GM19023 (cell line): ENCODE results near the gene CEACAM21.
"Not testable (repeated sequence)": the region's sequence is repeated elsewhere in the genome, so short reads cannot be mapped to it uniquely, and the experiment has no call there.

Experiments used
- ATAC-seq: cut with Tn5 transposase; IDR thresholded peaks from one replicate; pipeline ENCODE4 v1.9.1; 2021; ENCODE audit warnings: mild to moderate bottlenecking, moderate library complexity; ENCODE audit not compliant: unreplicated experiment

Gene CEACAM21

DNA sequence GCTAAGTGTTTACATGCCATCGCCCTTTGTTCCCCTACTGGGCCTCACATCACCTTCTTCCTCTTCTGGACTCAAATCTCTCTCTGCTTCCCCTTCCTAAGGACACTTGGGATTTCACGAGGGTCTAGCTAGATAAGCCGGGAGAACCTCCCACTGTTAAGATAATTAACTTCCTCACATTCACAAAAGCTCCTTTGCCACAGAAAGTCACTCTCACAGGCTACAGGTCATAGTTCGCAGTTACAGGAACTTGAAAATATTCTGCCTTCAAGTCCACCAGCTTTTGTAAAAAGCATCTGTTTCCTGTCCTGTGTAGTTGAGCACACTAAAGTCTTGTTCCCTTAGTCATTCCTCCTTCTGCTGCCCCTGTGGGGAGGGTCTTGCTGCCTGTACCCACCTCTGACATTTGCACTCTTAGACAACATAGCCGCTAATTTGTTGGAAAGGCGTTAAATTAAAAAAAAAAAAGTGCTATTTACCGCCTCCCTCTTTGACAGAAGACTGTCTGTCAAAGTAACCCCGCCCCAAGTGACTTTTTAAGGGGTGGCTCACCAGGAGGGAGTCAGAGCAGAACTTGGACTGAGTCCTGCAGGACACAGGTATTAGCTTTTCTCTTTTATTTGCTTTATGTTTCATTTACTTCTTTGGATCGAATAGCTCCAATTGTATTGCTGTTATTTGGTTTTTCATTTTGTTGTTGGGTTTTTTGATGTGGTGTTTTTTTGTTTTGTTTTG is 26.8 kb upstream of the CEACAM21 start:
- no peak for ATAC-seq

DNA sequence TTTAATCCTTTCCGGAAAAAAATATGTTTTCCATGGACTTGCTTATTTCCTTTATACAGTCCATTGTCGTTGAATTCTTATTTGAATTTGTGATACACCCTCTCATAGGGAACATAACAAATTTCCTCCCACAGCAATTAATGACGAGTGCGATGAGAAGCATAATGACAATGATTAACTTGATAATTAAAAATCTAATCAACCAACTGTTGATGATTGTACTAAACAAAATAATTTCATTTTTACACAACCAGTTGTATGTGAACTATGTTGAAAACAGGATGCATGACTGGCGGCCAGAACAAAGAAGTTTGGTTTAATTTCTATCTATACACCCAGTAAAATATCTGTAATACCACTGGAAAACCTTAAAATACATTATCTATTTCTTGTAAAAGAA is 26.1 kb upstream of the CEACAM21 start:
- ATAC-seq, result no peak

GRCh38 chr19:41551212-41551610 is 24.8 kb upstream of the CEACAM21 start:
- ATAC-seq, result no peak

GRCh38 chr19:41551711-41552110 is 24.3 kb upstream of the CEACAM21 start:
- ATAC-seq, result no peak

DNA sequence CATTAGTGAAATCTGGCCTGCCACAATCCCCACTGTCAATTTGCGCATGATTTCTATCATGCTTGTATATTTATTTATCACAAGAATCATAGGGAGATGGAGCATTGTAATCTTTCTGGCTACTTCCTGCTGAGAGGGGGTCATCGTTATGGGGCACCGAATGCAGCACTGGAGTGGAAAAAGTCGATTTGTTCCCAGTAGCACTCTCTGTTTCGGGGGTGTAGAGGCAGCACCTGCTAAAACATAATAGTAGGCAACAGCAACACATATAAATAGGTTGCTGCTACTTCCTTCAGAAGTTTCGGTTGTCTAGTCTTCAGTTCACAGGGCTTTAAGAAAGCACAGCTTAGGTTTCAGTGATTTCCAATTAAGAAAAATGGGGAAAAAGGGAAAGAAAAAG is 23.4 kb upstream of the CEACAM21 start:
- ATAC-seq, result no peak

DNA sequence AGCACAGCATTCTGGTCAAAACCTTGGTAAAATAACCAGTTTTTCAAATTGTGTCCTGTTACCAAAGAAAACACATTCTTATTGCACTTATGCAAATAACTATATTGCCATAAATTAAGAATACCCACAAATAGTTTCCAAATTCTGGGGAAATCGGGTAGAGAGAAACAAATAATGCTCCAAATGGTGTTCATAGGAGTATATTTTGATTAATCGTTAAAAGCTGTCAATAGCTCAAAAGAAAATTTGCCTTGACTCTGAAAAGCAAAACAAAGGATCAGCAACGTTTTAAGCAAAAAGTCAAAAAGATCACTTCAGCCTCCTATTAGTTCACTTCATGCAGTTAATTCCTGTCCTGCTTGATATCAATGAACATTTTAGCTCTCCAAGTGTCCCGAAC is 22.2 kb upstream of the CEACAM21 start:
- no peak for ATAC-seq

- no peak for ATAC-seq
Measured at GRCh38 chr19:41554907-41555306, 21.1 kb upstream of the CEACAM21 start.

DNA sequence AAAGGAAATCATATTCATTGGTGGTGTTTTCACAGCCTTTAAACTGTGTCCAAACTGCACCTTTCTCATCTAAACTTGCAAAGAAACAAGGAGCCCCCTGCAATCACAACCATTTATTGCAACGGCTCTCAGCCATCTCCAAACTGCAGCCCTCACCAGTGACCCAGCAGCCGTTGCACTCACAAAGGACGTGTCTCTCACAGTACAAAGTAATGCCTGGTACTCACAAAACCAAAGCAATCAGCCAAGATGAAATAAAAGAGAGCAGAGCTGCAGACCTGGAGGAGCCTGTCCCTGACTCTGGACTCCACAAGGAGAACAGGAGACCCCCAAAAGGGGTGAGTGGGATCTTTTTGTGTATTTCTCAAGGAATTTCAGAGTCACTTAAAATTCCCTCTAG is 20.2 kb upstream of the CEACAM21 start:
- ATAC-seq, result no peak

- ATAC-seq, result no peak
Measured at GRCh38 chr19:41563854-41564514, 12.0 kb upstream of the CEACAM21 start.

DNA sequence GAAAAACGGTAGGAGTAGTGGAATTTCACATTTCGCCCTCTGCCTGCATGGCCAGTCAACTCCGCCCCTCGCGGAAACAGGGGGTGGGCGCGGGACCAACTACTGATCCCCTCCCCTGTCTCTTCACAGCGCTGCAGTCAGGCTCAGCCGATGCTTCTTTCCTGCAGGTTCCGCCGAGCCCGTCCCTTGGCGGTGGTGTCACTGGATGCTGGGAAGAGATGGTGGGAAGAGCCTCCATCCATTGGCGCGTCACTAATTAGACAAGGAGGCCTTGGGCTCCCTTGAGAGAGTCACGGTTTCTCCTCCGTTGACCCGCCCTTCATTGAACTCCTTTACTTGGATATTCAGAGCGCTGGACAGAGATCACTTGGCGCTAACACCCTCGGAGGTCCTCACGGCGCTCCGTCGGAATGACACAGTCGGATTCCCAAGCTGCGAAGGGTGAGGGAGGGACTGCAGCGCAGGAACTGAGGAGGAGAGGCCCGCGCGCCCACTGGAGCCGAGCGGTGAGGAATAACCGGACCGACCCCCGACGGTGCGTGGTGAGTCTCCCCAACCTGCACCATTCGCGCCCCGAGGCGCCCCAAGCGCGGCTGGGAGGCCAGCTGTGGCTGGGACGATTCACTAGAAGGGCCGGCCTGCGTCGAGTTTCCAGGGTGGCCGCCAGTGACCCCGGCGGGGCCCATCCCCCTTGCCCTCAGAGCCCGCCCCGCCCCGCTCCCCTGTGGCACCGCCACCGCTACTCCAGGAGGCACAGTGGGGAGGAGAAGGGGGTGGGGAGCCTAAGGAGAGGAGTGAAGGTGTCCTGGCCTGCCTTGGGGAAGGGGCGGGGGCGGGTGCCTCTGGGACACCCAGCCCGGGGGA is 11.2 kb upstream of the CEACAM21 start:
- no peak for ATAC-seq

- no peak for ATAC-seq
Measured at GRCh38 chr19:41565379-41565720, 10.6 kb upstream of the CEACAM21 start.

GRCh38 chr19:41566001-41566400 is 10.0 kb upstream of the CEACAM21 start:
- no peak for ATAC-seq

DNA sequence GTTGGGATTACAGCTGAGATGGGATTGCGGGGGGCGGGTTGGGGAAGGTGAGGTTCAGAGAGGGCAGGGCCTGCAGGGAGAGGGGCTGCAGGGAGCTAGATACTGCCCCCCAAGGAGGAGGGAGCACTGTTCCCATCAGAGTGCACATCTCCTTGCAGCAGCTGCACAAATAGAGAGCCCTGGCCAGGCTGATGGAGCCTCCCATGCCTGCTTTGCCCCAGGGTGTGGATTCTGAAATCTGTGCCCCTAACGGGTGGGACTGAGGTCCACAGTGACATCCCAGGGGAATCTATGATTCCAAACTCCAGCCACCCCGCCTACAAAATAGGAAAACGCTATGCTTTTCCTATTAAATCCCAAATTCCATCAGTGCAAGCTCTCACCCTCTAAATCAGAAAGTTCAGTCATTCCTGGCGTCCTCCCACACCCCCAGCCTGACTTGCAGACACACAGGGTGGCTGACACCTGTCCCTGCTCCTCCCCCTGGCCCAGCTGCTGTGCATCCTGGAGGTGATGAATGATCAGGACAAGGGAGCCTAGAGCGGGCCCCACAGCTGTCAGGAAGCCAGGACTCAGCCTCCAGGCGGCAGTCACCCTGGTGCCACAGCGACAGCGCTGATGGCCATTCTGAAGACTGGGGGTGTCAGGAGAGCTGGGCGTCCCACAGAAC is 6.3 kb upstream of the CEACAM21 start:
- no peak for ATAC-seq

GRCh38 chr19:41570179-41570578 is 5.8 kb upstream of the CEACAM21 start:
- no peak for ATAC-seq

- no peak for ATAC-seq
Measured at GRCh38 chr19:41570639-41571112, 5.3 kb upstream of the CEACAM21 start.

- no peak for ATAC-seq
Measured at GRCh38 chr19:41577144-41577830, 1.3 kb downstream of the CEACAM21 start.

DNA sequence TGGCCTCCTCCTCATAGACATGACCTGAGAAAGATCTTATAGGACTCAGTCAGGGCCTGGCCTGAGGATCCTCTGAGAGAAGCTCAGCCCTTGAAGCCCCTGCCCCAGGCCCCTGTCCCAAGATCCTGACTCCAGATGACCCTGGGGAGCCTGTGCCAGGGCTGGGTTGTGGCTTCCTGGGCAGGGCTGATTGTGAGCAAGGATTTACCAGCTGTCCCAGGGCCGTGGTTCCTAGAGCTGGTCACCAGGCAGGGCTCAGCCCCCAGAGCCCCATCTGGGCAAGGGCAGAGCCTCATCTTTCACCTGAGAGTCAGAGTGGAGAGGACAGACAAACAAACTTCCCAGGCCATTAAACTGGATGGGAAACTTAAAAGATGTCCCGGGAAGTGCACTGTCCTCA is 1.9 kb downstream of the CEACAM21 start:
- ATAC-seq, result no peak

DNA sequence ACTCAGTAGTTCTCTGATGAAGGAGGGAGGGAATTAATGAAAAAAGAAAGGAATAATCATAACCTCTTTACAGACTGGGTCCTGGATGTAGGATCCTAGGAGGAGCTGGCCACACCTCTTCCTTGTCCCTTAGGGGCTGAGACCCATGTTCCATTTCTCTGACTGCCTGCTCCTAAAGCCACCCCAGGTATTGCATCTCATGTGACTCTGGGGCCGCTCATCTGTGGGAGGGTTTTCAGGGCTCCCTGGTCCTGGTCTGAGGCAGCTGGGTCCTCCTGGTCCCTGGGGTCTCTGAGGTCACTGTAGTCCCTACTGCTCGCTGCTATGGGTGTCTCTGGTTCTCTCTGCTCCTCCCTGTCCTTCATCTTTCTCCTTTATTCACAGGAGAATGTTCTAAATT is 2.9 kb downstream of the CEACAM21 start:
- no peak for ATAC-seq

DNA sequence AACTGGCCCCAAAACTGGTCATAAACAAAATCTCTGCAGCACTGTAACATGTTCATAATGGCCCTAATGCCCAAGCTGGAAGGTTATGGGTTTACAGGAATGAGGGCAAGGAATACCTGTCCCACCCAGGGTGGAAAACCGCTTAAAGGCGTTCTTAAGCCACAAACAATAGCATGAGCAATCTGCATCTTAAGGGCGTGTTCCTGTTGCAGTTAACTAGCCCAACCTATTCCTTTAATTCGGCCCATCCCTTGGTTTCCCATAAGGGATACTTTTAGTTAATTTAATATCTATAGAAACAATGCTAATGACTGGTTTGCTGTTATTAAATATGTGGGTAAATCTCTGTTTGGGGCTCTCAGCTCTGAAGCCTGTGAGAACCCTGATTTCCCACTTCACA is 5.1 kb downstream of the CEACAM21 start:
- ATAC-seq, result not testable (repeated sequence)

DNA sequence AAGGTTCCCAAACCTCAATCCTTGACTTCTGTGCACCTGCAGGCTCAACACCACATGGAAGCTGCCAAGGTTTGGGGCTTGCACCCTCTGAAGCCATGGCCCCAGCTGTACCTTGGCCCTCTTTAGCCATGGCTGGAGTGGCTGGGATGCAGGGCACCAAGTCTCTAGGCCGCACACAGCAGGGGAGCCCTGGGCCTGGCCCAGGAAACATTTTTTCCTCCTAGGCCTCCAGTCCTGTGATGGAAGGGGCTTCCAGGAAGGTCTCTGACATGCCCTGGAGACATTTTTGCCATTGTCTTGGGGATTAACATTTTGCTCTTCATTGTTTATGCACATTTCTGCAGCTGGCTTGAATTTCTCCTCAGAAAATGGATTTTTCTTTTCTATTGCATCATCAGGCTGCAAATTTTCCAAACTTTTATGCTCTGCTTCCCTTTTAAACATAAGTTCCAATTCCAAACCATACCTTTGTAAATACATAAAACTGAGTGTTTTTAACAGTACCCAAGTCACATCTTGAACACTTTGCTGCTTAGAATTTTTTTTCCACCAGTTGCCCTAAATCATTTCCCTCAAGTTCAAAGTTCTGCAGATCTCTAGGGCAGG is 6.7 kb downstream of the CEACAM21 start:
- not testable (repeated sequence) for ATAC-seq
